ENCODE measurements around the gene FCER1G. TPM values are rescaled to one million over a fixed set of nuclear protein-coding genes. Genes with fewer than 3 reads are reported as not detected.

Gene FCER1G
- total and polyA plus RNA-seq, 2 of the 8 experiments (the other 6 are each of a cell fraction or from before 2014, with no cell fraction given): 1.6 TPM; not detected in 1

- TF ChIP-seq CTCF (IDR thresholded peaks at IDR 0.05; ENCODE audit: control extremely low read depth in 1 of 3, insufficient read depth in 1 of 3, low read depth in 1 of 3, low read length in 3 of 3) (peak; percentile 83 to 97 (median 83)), TEAD4 (IDR thresholded peaks at IDR 0.05; ENCODE audit: low read depth, low read length) (0 out of 2 replicates have a peak, but pooled peaks have one; percentile 44)
- TF ChIP-seq, protein P1, sequence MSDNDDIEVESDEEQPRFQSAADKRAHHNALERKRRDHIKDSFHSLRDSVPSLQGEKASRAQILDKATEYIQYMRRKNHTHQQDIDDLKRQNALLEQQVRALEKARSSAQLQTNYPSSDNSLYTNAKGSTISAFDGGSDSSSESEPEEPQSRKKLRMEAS (IDR thresholded peaks at IDR 0.05): 0 out of 2 replicates have a peak, but pooled peaks have one; percentile 31
These were observed 22.3 kb upstream of the FCER1G start (continued) for GRCh38 chr1:161192476-161193465.
